ENCODE results near the gene UBQLN4.
A peak's percentile ranks its signal among the peaks of the same experiment; 100 is the strongest.
"Not testable (repeated sequence)": the region's sequence is repeated elsewhere in the genome, so short reads cannot be mapped to it uniquely, and the experiment has no call there.

The UBQLN4 gene

GRCh38 chr1:156055281-156056048 lies 1.9 kb upstream of the UBQLN4 start:
- DNase-seq, result no peak

GRCh38 chr1:156054500-156055280 lies 1.1 kb upstream of the UBQLN4 start, which contains the start of gene LAMTOR2:
LAMTOR2 (plus strand) TSS chr1:156054782; CDS start chr1:156054890, 108 bp downstream.
- DNase-seq, result peak; percentile 99

- peak; percentile 79 for DNase-seq
These were observed 483 bp downstream of the UBQLN4 start for GRCh38 chr1:156052862-156053767.

GRCh38 chr1:156051011-156051725 lies 2.4 kb downstream of the UBQLN4 start:
- no peak for DNase-seq

- no peak for DNase-seq
These were observed 3.2 kb downstream of the UBQLN4 start for GRCh38 chr1:156050376-156050775.

- no peak for DNase-seq
These were observed 4.8 kb downstream of the UBQLN4 start for GRCh38 chr1:156048663-156049258.

GRCh38 chr1:156045076-156045475 lies 8.5 kb downstream of the UBQLN4 start:
- no peak for DNase-seq

- no peak for DNase-seq
These were observed 10.8 kb downstream of the UBQLN4 start for GRCh38 chr1:156042828-156043227.

GRCh38 chr1:156034991-156035390 lies 18.6 kb downstream of the UBQLN4 start:
- DNase-seq, result not testable (repeated sequence)

- no peak for DNase-seq
These were observed 20.6 kb downstream of the UBQLN4 start for GRCh38 chr1:156033011-156033410.

- no peak for DNase-seq
These were observed 27.0 kb downstream of the UBQLN4 start for GRCh38 chr1:156026588-156026987.

- DNase-seq, result peak; percentile 89
These were observed 27.7 kb downstream of the UBQLN4 start for GRCh38 chr1:156025876-156026275.

- DNase-seq, result no peak
These were observed 28.8 kb downstream of the UBQLN4 start for GRCh38 chr1:156024801-156025200.

GRCh38 chr1:156021954-156022353 lies 31.6 kb downstream of the UBQLN4 start:
- no peak for DNase-seq

- DNase-seq, result no peak
These were observed 32.5 kb downstream of the UBQLN4 start for GRCh38 chr1:156021093-156021428.

- peak; percentile 96 for DNase-seq
These were observed 33.1 kb downstream of the UBQLN4 start, which contains the start of gene SSR2 for GRCh38 chr1:156020293-156021092. SSR2 (minus strand) TSS chr1:156020951; CDS start chr1:156020167, 784 bp downstream.

GRCh38 chr1:156019946-156020292 lies 33.7 kb downstream of the UBQLN4 start:
- DNase-seq, result no peak

GRCh38 chr1:156014829-156015228 lies 38.8 kb downstream of the UBQLN4 start:
- no peak for DNase-seq

- no peak for DNase-seq
These were observed 41.4 kb downstream of the UBQLN4 start for GRCh38 chr1:156012051-156012817.

GRCh38 chr1:156009404-156009803 lies 44.2 kb downstream of the UBQLN4 start:
- no peak for DNase-seq
